HepG2 (cell line): ENCODE results near the gene HSD3B7. TPM values are rescaled to one million over a fixed set of nuclear protein-coding genes. Genes with fewer than 3 reads are reported as not detected.
A peak's percentile ranks its signal among the peaks of the same experiment; 100 is the strongest.

Experiments used
- GFI1 ChIP-seq: sonication (generic); formaldehyde crosslinking; IDR thresholded peaks from 2 replicates; pipeline ENCODE4 v1.5.0; 2020; ENCODE audit warnings: missing genetic modification reagents, mild to moderate bottlenecking, borderline replicate concordance
- HNRNPH1 ChIP-seq: fragments of 200-400 bp; formaldehyde crosslinking; optimal IDR thresholded peaks from 2 replicates; pipeline ENCODE3; 2017; ENCODE audit warnings: mild to moderate bottlenecking, low read depth, low read length
- IRF2 ChIP-seq: IDR thresholded peaks from 2 replicates; pipeline ENCODE4 v1.6.1; 2018; ENCODE audit warnings: missing genetic modification reagents, missing compliant biosample characterization
- MBD4 ChIP-seq: IDR thresholded peaks from 2 replicates; pipeline ENCODE4 v1.6.1; 2012; ENCODE audit warnings: low read length, inconsistent platforms, borderline replicate concordance
- NCOR1 ChIP-seq: fragments of 200-600 bp; sonication (generic); IDR thresholded peaks from 2 replicates; pipeline ENCODE4 v1.7.0; 2017; ENCODE audit warnings: antibody characterized with exemption, low read length, borderline replicate concordance
- NFKBIZ ChIP-seq: IDR thresholded peaks from 2 replicates; pipeline ENCODE4 v1.6.1; 2018; ENCODE audit warnings: missing genetic modification reagents, missing compliant biosample characterization
- PAF1 ChIP-seq: IDR thresholded peaks from 2 replicates; pipeline ENCODE4 v1.6.1; 2016; ENCODE audit warnings: missing genetic modification reagents, missing compliant biosample characterization
- PCBP1 ChIP-seq: fragments of 200-400 bp; formaldehyde crosslinking; IDR thresholded peaks from 2 replicates; pipeline ENCODE4 v1.6.1; 2017; ENCODE audit warnings: mild to moderate bottlenecking, low read depth, low read length, borderline replicate concordance
- STAT5B ChIP-seq: sonication (generic); formaldehyde crosslinking; IDR thresholded peaks from 2 replicates; pipeline ENCODE4 v1.4.0; 2020; ENCODE audit warnings: missing genetic modification reagents
- ZBTB20 ChIP-seq: sonication (generic); formaldehyde crosslinking; IDR thresholded peaks from 2 replicates; pipeline ENCODE4 v1.8.1; 2023; ENCODE audit warnings: missing genetic modification reagents, low read depth, mild to moderate bottlenecking, borderline replicate concordance
- ZNF136 ChIP-seq: sonication (generic); formaldehyde crosslinking; IDR thresholded peaks from 2 replicates; pipeline ENCODE4 v1.8.1; 2022; ENCODE audit warnings: low read depth, mild to moderate bottlenecking, moderate library complexity, missing genetic modification reagents
- ZNF3 ChIP-seq: IDR thresholded peaks from 2 replicates; pipeline ENCODE4 v1.7.0; 2017; ENCODE audit warnings: inconsistent platforms
- ZNF34 ChIP-seq: sonication (generic); formaldehyde crosslinking; IDR thresholded peaks from 2 replicates; pipeline ENCODE4 v1.4.0; 2020; ENCODE audit warnings: mild to moderate bottlenecking, missing genetic modification reagents, borderline replicate concordance
- ZNF460 ChIP-seq: sonication (generic); formaldehyde crosslinking; IDR thresholded peaks from 2 replicates; pipeline ENCODE4 v1.5.1; 2020; ENCODE audit warnings: missing genetic modification reagents, mild to moderate bottlenecking, borderline replicate concordance
- ZNF629 ChIP-seq: sonication (generic); formaldehyde crosslinking; conservative IDR thresholded peaks from 2 replicates; pipeline ENCODE4 v1.5.0; 2020; ENCODE audit warnings: missing genetic modification reagents
- polyA plus RNA-seq, 8 experiments: library from polyadenylated mRNA; depleted of rRNA in 3 of 8; stranded (reverse) in 7 of 8; unstranded in 1 of 8; fragments of >200 nt; fragmentation: Illumina TruSeq in 4 of 8; extraction: Trizol in 4 of 8; gene quantifications; 2 replicates each; pipeline versions ENCODE4 v1.2.1 to v1.2.3, GENCODE V29; 2011 to 2016; ENCODE audit warnings: low read depth in 4 of 8, missing spikeins in 1 of 8, mixed read lengths in 1 of 8; ENCODE audit not compliant: insufficient read depth in 1 of 8
- total RNA-seq, 5 experiments: library from RNA; depleted of rRNA; stranded (reverse); fragments of >200 nt; fragmentation: Illumina TruSeq; extraction: Trizol; gene quantifications; 2 replicates each; pipeline ENCODE4 v1.2.3, GENCODE V29; 2016; ENCODE audit warnings: low read depth in 1 of 5
- TF ChIP-seq, protein P1 (sequence below): sonication (generic); formaldehyde crosslinking; IDR thresholded peaks from 2 replicates; pipeline ENCODE4 v1.5.1; 2020; ENCODE audit warnings: mild to moderate bottlenecking, missing genetic modification reagents
- TF ChIP-seq, protein P2 (sequence below): IDR thresholded peaks from 2 replicates; pipeline ENCODE4 v1.6.1; 2012; ENCODE audit warnings: low read depth, low read length, improper control_type of control experiment
- TF ChIP-seq, protein P3 (sequence below): sonication (generic); formaldehyde crosslinking; IDR thresholded peaks from 2 replicates; pipeline ENCODE4 v1.4.0; 2020; ENCODE audit warnings: missing genetic modification reagents
- TF ChIP-seq, protein P4 (sequence below): sonication (generic); formaldehyde crosslinking; IDR thresholded peaks from 2 replicates; pipeline ENCODE4 v1.5.0; 2020; ENCODE audit warnings: missing genetic modification reagents, mild to moderate bottlenecking, borderline replicate concordance
- TF ChIP-seq, protein P5 (sequence below): sonication (generic); formaldehyde crosslinking; IDR thresholded peaks from 2 replicates; pipeline ENCODE4 v1.8.1; 2023; ENCODE audit warnings: mild to moderate bottlenecking, missing genetic modification reagents

Gene HSD3B7
- total and polyA plus RNA-seq, 2 of the 13 experiments (the other 11 are each of a cell fraction or from before 2014, with no cell fraction given) = 32.9 to 69.7 TPM

DNA sequence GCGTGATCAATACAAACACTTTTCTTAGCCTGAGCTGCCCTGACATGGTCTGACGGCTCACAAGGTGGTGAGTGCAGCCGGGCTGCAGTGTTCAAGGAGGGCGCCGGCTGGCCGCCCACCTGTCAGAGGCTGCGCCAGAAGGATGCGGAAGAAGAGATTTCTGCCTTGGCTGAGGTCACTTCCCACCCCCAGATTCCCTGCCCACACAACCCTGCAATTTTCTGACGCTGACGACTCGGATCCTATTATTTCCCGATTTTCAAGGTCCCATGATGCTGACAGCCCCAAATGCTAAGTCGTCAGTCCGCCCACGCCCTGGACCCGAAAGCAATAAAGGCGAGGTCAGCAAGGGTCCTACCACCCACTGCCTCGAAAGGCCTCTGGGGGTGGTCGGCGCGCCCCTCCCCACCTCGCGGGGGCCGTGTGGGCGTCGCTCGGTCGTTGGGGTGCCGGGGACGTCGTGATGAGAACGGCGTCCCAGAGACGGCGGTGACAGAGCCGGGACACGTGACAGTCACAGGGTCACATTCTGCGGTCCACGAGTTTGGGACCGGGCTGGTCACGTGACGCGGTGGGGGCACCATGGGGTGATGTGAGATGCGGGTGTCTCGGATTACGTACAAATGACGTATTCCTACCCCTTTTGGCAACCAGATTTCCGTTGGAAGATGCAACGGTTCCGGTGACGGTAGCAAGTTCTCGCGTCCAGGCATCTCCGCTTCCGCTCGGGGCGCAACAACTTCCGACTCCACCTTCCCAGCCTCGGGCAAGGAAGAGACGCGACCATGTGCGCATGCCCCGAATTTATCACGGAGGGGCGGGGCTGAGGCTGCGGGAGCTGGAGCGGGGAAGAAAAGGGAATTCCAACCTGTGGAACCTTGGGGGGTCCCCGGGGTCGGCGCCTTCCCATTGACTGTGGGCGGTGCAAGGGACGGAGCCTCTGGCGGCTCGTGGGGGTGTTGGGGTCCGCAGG, 48.0 kb downstream of the HSD3B7 start, which contains the start of gene STX4 (continued):
- TF ChIP-seq ZNF460 (CRISPR knock-in tag) = no peak; the same call in 1 of the 2 replicates
- TF ChIP-seq, protein P1, sequence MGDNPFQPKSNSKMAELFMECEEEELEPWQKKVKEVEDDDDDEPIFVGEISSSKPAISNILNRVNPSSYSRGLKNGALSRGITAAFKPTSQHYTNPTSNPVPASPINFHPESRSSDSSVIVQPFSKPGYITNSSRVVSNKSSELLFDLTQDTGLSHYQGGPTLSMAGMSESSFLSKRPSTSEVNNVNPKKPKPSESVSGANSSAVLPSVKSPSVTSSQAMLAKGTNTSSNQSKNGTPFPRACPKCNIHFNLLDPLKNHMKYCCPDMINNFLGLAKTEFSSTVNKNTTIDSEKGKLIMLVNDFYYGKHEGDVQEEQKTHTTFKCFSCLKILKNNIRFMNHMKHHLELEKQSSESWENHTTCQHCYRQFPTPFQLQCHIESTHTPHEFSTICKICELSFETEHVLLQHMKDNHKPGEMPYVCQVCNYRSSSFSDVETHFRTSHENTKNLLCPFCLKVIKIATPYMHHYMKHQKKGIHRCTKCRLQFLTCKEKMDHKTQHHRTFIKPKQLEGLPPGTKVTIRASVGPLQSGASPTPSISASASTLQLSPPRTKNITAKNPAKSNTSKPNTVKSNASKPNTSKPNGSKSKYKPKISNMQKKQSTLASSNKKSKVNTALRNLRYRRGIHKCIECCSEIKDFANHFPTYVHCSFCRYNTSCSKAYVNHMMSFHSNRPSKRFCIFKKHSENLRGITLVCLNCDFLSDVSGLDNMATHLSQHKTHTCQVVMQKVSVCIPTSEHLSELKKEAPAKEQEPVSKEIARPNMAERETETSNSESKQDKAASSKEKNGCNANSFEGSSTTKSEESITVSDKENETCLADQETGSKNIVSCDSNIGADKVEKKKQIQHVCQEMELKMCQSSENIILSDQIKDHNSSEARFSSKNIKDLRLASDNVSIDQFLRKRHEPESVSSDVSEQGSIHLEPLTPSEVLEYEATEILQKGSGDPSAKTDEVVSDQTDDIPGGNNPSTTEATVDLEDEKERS (CRISPR knock-in tag) = peak; percentile 58; the same call in 1 of the 2 replicates
- TF ChIP-seq ZNF34 (CRISPR knock-in tag) = 0 out of 2 replicates have a peak, but pooled peaks have one; percentile 6
- no peak for TF ChIP-seq ZNF629
- no peak for TF ChIP-seq MBD4
- no peak; the same call in 1 of the 2 replicates for TF ChIP-seq NCOR1
- peak; percentile 82 for TF ChIP-seq IRF2 (CRISPR knock-in tag)
- TF ChIP-seq, protein P2, sequence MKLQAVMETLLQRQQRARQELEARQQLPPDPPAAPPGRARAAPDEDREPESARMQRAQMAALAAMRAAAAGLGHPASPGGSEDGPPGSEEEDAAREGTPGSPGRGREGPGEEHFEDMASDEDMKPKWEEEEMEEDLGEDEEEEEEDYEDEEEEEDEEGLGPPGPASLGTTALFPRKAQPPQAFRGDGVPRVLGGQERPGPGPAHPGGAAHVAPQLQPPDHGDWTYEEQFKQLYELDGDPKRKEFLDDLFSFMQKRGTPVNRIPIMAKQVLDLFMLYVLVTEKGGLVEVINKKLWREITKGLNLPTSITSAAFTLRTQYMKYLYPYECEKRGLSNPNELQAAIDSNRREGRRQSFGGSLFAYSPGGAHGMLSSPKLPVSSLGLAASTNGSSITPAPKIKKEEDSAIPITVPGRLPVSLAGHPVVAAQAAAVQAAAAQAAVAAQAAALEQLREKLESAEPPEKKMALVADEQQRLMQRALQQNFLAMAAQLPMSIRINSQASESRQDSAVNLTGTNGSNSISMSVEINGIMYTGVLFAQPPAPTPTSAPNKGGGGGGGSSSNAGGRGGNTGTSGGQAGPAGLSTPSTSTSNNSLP = no peak
- TF ChIP-seq ZBTB20 (CRISPR knock-in tag) = peak; percentile 82; the same call in 1 of the 2 replicates
- no peak for TF ChIP-seq ZNF3 (CRISPR knock-in tag)
- 0 out of 2 replicates have a peak, but pooled peaks have one; percentile 38 for TF ChIP-seq PAF1 (CRISPR knock-in tag)
- TF ChIP-seq, protein P3, sequence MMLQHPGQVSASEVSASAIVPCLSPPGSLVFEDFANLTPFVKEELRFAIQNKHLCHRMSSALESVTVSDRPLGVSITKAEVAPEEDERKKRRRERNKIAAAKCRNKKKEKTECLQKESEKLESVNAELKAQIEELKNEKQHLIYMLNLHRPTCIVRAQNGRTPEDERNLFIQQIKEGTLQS (CRISPR knock-in tag) = 0 out of 2 replicates have a peak, but pooled peaks have one; percentile 18
- peak; percentile 82; the same call in 1 of the 2 replicates for TF ChIP-seq NFKBIZ (CRISPR knock-in tag)
- TF ChIP-seq PCBP1 = no peak
- TF ChIP-seq, protein P4, sequence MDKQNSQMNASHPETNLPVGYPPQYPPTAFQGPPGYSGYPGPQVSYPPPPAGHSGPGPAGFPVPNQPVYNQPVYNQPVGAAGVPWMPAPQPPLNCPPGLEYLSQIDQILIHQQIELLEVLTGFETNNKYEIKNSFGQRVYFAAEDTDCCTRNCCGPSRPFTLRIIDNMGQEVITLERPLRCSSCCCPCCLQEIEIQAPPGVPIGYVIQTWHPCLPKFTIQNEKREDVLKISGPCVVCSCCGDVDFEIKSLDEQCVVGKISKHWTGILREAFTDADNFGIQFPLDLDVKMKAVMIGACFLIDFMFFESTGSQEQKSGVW (CRISPR knock-in tag) = no peak
- TF ChIP-seq STAT5B (CRISPR knock-in tag) = 0 out of 2 replicates have a peak, but pooled peaks have one; percentile 8
- TF ChIP-seq GFI1 (CRISPR knock-in tag) = no peak; the same call in 1 of the 2 replicates
- no peak for TF ChIP-seq HNRNPH1
- peak; percentile 85; the same call in 1 of the 2 replicates for TF ChIP-seq ZNF136 (CRISPR knock-in tag)
- TF ChIP-seq, protein P5, sequence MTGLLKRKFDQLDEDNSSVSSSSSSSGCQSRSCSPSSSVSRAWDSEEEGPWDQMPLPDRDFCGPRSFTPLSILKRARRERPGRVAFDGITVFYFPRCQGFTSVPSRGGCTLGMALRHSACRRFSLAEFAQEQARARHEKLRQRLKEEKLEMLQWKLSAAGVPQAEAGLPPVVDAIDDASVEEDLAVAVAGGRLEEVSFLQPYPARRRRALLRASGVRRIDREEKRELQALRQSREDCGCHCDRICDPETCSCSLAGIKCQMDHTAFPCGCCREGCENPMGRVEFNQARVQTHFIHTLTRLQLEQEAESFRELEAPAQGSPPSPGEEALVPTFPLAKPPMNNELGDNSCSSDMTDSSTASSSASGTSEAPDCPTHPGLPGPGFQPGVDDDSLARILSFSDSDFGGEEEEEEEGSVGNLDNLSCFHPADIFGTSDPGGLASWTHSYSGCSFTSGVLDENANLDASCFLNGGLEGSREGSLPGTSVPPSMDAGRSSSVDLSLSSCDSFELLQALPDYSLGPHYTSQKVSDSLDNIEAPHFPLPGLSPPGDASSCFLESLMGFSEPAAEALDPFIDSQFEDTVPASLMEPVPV (CRISPR knock-in tag) = peak; percentile 98; the same call in 1 of the 2 replicates
